SKM-1 treated with dmso at 0.1 percent for 144 hours (cell line): ENCODE results near the gene MAP2K4.

Experiments
- DNase-seq: peaks from one replicate; lab custom pipeline; 2025; ENCODE audit not compliant: unreplicated experiment; lab: John Stamatoyannopoulos, UW

The MAP2K4 gene

GRCh38 chr17:12085076-12085949 lies 64.6 kb downstream of the MAP2K4 start:
- no peak for DNase-seq

DNA sequence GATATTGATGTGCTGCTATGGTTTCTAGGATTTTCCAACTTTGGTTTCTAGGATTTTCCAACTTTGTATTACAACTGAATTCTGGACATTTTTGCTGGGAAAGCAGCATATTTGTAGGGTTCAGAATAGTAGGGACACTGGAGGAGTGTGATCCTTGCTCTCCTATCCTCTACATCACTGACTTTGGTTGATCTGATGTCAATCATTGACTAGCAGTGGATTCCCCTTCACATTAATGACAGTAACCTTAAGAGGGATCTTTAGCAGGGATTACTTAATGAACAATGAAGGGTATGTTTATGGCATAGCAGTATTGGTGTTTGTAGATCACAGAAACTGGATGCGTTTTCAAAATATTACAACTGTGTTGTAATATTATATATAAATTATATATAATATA lies 67.4 kb downstream of the MAP2K4 start:
- DNase-seq = no peak

DNA sequence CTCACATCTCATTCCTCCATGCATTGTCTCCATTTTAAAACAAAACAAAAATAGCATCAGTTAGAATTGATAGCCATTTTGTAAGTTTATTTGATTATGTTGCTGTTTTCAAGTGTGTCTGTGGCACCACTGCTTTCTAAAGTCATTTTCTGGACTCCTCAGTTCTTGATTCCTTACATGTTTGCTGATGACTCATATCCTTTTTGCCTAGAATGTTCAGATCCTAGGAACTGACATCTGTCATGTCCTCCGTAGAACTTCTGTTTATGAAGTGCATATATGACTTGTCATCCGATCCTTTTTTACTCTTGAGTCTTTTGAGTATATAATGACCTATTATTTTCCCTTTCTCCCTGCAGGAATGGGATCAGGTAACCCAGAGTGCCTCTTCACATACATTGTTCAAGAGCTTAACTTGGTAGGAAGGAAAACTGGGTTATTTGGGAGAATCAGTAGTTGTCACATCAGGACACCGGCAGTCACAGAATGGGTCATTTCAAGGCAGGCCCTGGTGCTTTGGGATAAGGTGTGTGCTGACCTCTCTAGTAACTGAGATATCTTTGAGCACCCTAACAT lies 69.2 kb downstream of the MAP2K4 start:
- DNase-seq = no peak

- no peak for DNase-seq
Measured at GRCh38 chr17:12094336-12094735, 73.7 kb downstream of the MAP2K4 start.

GRCh38 chr17:12095522-12095921 lies 74.8 kb downstream of the MAP2K4 start:
- DNase-seq = no peak

GRCh38 chr17:12097326-12097725 lies 76.6 kb downstream of the MAP2K4 start:
- DNase-seq = no peak

DNA sequence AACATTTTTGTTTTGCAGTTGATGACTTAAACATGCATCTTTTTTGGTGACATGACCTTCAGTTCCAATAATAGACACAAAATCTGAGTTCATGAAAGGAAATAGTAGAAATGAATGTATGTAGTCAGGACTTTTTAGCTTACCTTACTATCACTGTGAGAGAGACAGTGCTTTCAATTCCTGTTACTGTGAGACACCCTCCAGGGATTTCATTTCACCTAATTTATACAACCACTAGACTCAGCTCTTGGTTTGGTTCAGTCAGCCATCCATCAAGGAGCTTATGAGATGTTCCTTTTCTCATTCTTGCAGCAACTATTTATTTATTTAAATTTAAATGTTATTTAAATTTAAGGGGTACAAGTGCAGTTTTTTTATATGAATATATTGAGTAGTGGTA lies 77.9 kb downstream of the MAP2K4 start:
- no peak for DNase-seq

- no peak for DNase-seq
Measured at GRCh38 chr17:12099412-12099811, 78.7 kb downstream of the MAP2K4 start.

DNA sequence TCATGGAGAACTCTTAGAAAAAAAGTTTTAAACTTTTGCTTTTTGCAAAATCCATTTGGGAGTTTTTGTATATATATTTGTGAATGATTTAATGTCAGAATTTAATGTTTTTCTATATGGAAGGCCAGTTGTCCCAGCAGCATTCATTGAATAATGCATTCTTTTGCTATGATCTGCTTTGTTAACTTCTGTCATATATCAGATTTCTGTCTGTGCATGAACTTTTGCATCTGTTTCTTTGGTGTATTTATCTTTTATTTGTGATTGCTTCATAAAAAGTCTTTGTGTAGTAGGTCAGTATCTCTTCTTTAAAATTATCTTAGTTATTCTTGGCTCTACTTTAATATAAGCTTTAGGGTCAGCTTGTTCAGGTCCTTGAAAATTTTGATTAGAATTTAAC lies 84.2 kb downstream of the MAP2K4 start:
- DNase-seq = no peak

GRCh38 chr17:12107905-12108304 lies 87.2 kb downstream of the MAP2K4 start:
- no peak for DNase-seq

DNA sequence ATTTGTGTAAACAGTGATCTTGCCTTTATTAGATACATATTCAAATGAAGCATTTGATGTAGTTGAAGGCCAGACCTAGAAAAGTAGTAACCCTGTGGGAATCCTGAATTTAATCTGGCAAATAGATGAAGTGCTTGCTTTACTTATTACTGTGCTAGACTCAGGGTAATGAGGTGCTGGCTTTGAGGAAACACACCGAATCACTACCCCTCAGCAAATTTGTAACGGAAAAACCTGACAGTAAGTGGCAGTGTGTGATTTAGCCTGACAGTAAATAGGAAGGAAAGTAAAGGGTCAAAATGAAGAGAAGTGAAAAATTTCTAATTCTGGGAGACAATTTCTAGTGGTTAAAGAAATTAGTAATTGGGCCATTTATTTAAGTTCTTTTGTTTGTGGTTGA lies 90.2 kb downstream of the MAP2K4 start:
- DNase-seq = no peak

DNA sequence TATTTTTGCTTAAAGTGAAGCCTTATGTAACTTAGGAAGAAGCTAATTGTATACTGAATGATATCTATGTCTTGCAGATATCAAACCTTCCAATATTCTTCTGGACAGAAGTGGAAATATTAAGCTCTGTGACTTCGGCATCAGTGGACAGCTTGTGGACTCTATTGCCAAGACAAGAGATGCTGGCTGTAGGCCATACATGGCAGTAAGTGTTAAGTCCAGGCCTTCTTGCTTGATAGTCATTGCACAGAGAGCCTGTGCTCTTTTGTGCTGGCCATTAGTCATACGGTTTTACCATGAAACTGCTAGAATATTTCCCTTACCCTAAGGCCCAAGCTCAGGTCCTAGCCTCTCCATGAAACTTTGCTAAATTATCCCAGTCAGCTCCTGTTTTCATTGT lies 92.5 kb downstream of the MAP2K4 start:
- DNase-seq = no peak

- no peak for DNase-seq
Measured at GRCh38 chr17:12114686-12115418, 94.2 kb downstream of the MAP2K4 start.

DNA sequence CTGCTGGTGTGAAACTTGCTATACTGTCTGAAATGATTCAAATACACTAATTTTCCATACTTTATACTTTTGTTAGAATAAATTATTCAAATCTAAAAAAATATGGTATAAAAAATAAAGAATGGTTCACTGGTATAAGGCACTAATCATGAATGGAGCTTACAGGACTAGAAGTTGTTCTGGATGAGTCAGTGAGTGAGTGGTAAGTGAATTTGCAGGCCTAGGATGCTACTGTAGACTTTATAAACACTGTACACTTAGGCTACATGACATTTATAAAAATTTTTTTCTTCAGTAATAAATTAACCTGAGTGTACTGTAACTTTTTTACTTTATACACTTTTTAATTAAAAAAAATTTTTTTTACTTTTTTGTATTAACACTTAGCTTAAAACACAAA lies 95.5 kb downstream of the MAP2K4 start:
- DNase-seq = no peak

DNA sequence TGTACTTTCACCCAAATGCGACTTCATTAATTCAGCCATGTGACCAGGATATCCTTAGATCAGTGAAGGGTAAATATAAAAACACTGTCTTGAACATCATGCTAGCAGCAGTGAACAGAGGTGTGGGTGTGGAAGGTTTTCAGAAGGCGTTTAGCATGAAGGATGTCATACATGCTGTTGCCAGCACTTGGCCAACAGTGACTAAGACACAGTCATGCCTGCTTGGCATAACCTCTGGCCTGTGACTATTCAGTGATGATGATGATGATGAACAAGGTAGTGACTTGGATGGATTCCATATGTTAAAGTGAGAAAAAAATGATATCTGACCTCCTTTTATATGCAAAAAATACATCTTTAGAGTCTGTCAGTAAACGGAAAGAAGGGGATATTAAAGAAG lies 97.9 kb downstream of the MAP2K4 start:
- no peak for DNase-seq

- no peak for DNase-seq
Measured at GRCh38 chr17:12122075-12122474, 101.4 kb downstream of the MAP2K4 start.

- DNase-seq = no peak
Measured at GRCh38 chr17:12127177-12127576, 106.5 kb downstream of the MAP2K4 start.

- DNase-seq = no peak
Measured at GRCh38 chr17:12127667-12128066, 107.0 kb downstream of the MAP2K4 start.

GRCh38 chr17:12128946-12129345 lies 108.3 kb downstream of the MAP2K4 start:
- DNase-seq = no peak

DNA sequence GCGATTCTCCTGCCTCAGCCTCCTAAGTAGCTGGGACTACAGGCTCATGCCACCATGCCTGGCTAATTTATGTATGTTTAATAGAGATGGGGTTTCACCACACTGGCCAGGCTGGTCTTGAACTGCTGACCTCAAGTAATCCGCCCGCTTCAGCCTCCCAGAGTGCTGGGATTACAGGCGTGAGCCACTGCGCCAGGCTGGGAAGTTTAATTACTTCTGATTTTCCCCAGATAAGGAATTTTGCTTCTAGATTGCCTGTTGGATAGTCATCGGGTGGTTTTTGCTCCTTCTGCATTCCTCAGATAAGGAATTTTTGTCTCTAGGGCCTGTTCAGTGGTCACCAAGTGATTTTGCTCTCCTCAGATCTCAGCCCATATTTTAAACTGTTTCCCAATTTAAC lies 112.5 kb downstream of the MAP2K4 start:
- DNase-seq = no peak

GRCh38 chr17:12134101-12134500 lies 113.4 kb downstream of the MAP2K4 start:
- DNase-seq = no peak

DNA sequence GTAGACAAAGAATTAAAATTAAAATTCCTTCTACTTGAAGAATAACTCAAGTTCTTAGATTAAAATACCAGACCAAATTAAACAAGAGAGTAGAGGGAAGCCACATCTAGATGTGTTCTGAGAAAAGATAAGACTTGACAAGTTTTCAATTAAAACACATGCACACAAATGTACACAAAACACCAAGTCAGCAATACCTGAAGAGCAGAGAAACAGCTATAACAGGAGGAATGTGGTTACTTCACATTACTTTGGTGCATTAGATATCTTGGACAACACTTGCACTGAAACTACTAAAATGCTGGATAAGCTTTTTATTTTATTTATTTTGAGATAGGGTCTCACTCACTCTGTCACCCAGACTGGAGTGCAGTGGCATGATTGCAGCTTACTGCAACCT lies 113.9 kb downstream of the MAP2K4 start:
- DNase-seq = no peak
